GM12865 (cell line): Measurements from ENCODE around the gene MARVELD1.

Experiments
- DNase-seq: peaks from one replicate; pipeline ENCODE4 v3.0.0; 2010; ENCODE audit warnings: low read depth
- H3K4me3 ChIP-seq: 2 replicates; pipeline ENCODE4 v1.5.1; 2011; ENCODE audit warnings: mild to moderate bottlenecking, low read depth, low read length, control low read depth
- TF ChIP-seq, protein P1 (sequence below): IDR thresholded peaks from 2 replicates; pipeline ENCODE4 v1.5.1; 2011; ENCODE audit warnings: low read length, control low read depth, low read depth, inconsistent platforms; ENCODE audit not compliant: insufficient read depth; ENCODE audit errors: missing control alignments

Gene MARVELD1

DNA sequence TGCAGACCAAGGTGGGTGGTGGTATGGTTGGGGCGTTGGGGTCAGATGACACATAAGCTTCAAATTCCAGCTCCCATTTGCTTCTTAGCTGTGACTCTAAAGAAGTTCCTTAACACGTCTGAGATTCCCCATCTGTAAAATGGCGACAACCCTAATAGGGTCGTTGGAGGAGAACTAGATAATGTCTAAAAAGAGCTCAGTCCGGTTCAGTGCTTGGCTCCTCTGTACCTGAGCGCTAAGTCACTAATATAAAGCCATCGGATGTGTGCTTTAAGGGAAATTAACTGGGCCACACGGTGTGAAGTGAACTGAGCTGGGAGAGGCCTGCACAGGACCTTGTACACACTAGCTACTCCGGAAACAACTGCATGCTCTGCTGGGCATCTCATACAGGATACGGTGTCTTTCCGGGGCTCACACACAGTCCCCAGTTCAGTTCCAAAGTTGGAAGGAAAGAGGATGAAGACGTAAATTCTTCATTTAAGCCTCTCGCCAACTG is 22.9 kb downstream of the MARVELD1 start:
- H3K4me3 ChIP-seq = peak overlapping the region; percentile 99

DNA sequence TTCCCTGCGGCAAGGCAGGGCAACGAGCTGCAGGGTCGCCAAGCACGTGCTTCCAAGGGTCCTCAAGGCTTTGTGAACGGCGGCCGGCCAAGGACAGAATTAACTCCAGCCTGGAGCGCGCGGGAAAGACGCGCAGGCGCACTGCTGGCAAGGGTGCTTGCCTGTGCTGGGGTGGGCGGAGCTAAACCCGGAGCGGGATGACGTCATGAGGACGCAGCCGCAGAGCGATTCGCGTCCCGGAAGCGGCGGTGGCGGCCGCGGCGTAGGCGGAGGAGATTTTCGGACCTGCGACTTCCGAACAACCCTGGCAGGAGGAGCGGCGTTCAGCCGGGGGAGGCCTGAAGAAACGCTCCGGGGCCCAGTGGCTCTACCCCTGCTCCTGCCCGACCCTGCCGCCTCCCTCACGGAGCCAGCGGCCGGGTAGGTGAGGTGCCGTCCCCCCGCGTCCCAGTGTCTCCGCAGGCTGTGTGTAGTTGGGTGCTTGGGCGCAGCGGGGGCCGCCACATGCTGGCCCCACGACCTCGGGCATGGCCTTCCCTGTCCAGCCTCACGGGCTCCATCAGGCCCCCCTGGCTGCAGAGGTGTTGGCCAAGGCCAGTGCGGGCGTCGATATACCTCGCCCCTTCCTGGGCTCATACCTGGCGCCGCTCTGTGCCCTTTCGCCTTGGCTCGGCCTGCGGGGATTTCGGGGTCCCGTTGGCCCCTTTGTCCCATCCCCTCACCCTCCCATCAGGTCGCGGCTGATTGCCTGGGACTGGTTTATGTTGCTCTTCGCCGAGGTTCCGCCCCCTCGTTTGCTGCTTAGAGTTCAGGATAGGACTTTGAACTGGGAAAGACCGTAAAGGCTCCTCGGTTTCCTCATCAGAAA is 23.6 kb downstream of the MARVELD1 start, which contains the start of gene ZFYVE27:
Gene ZFYVE27, plus strand, starts transcription at position 227 of the 868 bp plus-strand sequence. CDS start 1,350 bp downstream, outside the sequence.
- H3K4me3 ChIP-seq = peak within 1 kb of the TSS; percentile 99
- TF ChIP-seq, protein P1, sequence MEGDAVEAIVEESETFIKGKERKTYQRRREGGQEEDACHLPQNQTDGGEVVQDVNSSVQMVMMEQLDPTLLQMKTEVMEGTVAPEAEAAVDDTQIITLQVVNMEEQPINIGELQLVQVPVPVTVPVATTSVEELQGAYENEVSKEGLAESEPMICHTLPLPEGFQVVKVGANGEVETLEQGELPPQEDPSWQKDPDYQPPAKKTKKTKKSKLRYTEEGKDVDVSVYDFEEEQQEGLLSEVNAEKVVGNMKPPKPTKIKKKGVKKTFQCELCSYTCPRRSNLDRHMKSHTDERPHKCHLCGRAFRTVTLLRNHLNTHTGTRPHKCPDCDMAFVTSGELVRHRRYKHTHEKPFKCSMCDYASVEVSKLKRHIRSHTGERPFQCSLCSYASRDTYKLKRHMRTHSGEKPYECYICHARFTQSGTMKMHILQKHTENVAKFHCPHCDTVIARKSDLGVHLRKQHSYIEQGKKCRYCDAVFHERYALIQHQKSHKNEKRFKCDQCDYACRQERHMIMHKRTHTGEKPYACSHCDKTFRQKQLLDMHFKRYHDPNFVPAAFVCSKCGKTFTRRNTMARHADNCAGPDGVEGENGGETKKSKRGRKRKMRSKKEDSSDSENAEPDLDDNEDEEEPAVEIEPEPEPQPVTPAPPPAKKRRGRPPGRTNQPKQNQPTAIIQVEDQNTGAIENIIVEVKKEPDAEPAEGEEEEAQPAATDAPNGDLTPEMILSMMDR = no peak
- DNase-seq = peak; percentile 98

More for the DNA sequence above, 22.9 kb downstream of the MARVELD1 start:
- TF ChIP-seq, protein P1 = no peak
- DNase-seq = no peak

DNA sequence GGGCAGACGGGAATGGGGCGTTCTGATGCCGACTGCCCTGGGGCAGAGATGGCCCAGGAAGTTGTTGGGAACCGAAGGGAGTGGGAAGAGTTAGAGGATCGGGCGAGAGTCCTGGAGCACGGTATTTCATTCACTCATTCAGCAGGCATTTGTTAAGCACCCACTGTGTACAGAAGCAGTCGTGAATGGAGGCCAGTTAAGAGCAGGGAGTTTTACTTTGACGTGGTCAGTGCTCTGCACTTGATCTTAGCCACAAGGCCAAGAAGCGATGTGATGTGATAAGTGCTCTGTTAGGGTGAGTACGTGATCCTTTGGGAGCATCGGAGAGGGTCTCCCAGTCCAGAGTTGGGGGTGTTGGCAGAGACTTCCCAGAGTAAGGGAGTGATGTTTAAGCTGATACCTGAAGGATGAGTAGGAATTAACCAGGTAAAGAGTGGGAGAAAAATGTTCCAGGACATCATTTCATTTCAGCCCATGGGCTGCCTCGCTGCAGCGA is 24.3 kb downstream of the MARVELD1 start:
- DNase-seq = peak; percentile 33
- peak overlapping the region; percentile 99 for H3K4me3 ChIP-seq
- TF ChIP-seq, protein P1 = no peak

GRCh38 chr10:97738616-97739015 is 25.1 kb downstream of the MARVELD1 start:
- TF ChIP-seq, protein P1 = no peak
- DNase-seq = no peak
- H3K4me3 ChIP-seq = peak overlapping the region; percentile 1; the same call in 1 of the 2 replicates

GRCh38 chr10:97740613-97741012 is 27.1 kb downstream of the MARVELD1 start:
- no peak for DNase-seq
- H3K4me3 ChIP-seq = no peak overlapping the region
- TF ChIP-seq, protein P1 = no peak

DNA sequence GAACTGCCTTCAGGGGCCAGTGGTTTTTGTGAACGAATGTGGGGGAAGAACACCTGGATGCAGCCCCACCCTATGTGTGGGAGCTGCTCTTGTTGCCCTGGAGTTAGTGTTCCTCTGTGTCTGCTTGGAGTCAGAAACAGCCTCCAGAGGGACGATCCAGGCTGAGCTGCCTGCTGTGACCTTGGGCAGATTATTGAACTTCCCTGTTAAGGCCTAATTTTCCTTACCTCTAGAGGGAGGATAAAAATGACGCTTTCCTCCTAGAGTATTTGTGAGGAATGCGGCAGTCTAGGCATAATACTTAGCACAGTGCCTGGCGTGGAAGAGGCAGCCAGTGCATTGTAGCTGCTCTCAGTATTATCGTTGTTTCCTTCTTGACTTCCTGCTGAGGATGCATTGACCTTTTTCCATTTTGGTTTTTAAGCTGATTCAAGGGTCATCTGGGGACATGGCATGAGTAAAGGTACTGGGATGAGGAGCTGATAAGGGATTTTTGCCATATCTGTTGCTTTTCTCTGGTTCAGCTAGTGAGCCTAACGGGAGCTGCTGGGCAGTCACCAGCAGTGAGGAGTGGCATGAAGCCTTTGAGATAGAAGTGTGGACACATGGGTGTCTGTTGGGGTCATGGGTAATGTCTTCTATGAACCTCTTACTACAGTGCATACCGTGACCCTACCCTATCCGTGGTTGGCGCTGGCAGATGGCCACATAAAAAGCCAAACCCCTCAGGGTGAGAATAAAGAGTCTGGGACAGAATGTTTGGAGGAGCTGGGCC is 29.8 kb downstream of the MARVELD1 start:
- TF ChIP-seq, protein P1 = no peak
- no peak for DNase-seq

More for the DNA sequence above, 29.8 kb downstream of the MARVELD1 start:
- H3K4me3 ChIP-seq = no peak overlapping the region
